ENCODE results near the gene LPO.

Gene LPO

DNA sequence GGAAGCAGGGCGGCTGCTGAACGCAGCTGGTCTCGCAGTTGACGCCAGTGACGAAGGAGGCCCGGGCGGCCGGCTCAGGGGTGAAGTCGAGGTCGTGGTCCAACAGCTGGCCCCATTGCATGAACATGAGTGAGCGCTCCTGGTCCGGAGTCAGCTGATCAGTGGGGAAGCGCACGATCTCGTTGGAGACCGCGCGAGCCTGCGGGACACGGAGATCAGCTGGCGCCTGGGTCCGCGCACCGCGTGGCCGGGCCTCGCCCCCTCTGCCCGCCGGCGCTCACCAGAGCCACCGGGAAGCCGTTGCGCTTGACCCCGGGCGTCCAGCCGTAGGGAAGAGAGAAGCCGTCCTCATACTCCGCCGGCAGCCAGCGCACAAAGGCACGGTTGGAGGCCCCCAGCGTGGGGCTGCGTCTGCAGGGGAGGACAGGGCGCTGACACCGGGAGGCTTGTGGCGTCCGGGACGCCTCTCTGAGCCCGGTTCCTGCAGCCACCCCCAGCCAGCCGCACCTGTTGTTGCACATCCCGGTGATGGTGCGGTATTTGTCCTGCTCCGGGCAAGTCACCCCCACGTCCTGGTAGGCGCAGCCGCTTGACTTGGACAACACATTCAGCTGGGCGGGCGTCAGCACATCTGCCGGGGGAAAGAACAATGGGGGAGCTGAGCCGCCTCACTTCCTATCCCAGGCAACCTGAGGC, 40.8 kb downstream of the LPO start:
- no peak for DNase-seq

DNA sequence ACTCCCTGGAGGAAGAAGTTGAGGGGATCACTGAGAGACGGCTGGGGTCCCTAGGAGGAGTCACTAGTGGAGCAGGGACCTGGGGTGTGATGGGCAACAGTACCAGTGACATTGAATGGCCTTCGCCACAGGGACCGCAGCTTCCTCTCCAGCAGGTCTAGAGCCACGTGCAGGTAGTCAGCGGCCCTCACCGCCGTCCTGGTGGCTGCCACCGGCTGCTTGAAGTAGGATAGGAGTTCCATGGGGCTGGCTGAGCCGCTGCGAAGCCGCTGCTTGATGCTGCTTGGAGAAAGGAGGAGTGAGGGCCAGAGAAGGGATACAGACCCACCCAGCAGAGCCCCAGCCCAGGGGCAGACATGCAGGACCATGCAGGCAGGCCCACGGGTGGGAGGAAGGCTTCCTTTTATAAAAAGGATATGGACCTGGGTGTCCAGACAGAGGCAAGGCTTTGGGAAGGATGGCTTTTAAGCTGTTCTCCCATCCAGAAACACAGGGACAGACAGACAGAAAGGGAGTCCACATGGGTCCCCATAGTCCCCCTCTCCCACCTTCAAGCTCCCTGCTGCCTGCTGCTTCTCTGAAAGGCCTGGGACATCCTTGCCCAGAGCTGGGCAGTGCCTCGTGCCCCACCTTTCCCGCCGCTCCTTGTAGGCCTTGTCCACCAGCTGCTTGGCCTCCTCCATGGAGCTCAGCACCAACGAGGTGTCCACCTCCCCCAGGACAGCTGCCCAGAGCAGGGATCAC, 41.5 kb downstream of the LPO start:
- DNase-seq, result no peak

GRCh38 chr17:58280480-58281217, 42.3 kb downstream of the LPO start, which contains the start of gene MPO:
Gene MPO (minus strand): TSS chr17:58280935. CDS start chr17:58280758, 177 bp downstream.
- DNase-seq, result no peak

GRCh38 chr17:58281511-58282011, 43.2 kb downstream of the LPO start:
- DNase-seq, result no peak

DNA sequence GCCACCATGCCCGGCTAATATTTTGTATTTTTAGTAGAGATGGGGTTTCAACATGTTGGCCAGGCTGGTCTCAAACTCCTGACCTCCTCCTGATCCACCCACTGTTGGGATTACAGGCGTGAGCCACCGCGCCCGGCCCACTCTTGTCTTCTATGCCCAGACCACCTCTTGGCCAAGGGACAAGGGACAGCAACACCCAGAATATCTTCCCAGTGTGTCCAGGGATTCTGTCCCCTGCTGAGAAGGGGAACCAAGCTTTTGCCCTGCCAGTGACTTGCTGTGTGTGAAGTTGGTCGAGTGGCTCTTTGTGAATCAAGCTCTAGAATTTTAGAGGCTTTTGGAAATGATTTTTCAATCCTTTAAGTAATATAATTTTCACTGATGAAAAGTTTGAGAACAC, 44.1 kb downstream of the LPO start:
- no peak for DNase-seq

DNA sequence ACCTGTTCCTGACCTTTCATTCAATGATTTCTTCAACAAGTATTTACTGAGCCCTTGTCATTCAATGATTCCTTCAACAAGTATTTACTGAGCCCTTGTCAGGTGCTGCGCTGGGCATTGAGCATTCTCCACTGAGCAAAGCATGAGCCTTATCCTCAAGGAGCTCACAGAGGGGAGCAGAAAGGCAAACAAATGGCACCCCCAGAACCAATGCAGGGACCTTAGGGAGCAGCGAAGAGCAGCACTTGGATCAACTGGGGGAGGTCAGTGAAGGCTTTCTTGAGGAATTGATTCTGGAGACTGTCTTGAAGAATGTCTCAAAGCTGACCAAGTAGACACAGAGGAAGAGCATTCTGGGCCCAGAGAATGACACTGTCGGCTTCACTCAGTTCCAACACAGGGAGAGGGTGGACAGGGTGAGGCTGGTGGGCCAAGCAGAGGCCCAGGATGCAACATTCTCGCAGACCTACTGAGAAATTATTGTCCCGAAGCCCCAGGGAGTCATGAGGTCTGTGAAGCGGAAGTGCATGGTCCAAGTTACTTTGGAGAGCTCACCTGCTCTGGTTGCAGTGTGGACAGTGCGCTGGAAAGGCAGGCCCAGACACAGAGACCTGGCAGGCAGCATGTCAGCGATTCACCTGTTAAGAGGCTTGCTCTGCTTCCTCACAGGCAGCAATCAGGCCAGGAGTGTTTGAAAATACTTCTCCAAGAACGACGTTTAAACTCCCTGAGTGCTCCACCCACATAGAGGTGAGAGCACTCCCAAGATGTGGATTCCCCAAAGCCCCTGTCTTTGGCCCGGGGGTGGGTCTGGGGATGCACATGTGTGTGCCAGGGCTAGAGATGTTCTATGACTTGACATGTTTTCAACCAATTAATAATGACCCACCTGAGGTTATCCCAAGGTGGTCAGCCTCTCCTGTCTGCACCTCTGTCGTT, 45.6 kb downstream of the LPO start:
- DNase-seq, result no peak

DNA sequence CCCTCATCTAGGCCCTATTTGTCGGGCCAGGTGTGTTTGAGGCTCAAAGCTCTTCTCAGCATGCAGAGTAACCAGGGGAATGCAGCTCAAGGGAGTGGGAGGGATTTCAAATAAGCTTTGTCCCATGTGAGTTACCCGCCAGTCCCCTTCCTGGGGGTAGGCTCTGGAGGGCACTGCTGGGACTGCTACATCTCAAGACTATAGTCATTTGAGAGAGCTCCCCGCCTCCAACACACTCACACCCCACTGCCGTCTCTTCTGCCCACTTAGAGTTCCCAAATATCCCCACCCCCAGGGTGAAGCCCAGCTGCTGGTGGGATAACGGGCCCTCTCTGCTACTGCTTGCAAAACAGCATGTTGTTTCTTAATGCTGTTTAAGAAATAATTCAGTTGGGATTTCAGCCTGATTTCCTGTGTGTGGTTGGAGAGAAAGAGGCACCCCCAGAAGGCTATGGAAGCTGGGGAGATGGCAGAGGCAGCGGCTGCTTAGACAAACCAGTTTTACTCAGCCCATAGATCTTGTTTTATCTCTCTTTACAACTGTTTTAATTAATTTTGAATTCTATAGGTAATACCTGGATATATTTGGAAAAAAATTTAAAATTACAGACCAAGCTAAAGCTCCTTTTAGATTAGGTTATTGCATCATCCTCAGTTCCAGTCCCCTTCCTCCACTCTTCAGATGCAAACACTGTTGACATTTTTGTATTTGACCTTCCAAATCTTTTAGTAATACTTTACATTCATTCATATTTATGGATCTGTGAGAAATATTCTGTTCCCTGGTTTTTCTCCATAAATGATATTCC, 46.4 kb downstream of the LPO start:
- DNase-seq, result no peak

DNA sequence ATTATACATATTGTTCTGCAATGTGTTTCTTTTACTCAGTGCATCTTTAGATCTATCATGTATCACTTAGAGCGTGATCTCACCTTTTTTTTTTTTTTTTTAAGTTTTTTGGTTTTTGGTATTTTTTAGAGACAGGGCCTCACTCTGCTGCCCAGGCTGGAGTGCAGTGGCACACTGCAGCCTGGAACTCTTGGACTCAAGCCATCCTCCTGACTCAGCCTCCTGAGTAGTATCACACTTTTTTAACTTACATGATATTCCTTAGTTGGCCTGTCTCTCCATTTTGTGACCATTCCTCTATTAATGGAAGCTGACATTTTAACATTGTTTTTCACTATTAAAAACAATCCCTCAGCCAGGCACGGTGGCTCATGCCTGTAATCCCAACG, 47.0 kb downstream of the LPO start:
- no peak for DNase-seq

DNA sequence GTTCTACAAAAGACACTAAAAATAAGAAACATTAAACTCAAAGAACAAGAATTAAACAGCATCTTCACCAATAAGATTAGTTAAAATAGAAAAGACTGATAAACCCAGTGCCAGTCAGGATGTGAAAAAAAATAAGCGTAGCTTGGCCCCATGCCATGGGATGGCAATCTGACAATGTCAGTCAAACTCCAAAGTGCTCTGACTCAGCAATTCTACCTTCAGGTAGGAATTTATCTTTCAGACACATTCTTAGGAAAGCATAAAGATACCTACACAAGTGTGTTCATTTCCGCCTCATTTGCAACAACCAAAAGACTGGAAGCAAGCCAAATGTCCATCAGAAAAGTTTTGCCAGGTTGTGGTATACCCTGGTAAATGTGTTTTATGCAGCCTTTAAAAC, 51.5 kb downstream of the LPO start:
- no peak for DNase-seq

DNA sequence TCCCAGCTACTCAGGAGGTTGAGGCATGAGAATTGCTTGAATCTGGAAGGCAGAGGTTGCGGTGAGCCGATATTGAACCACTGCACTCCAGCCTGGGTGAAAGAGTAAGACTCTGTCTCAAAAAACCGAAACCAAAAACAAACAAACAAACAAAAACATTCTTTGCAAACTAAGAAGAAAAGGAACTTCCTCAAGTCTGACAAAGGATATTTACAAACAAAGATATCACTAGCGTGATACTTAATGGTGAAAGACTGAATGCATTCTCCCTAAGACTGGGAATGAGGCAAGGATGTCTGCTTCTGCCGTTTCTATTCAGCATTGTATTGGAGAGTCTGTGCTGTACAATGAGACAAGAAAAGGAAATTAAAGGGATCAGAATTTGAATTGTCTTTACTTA, 52.9 kb downstream of the LPO start:
- DNase-seq, result no peak

GRCh38 chr17:58294034-58294433, 55.6 kb downstream of the LPO start:
- no peak for DNase-seq

- no peak for DNase-seq
Measured at GRCh38 chr17:58300336-58300735, 62.0 kb downstream of the LPO start.

- DNase-seq, result no peak
Measured at GRCh38 chr17:58301504-58302150, 63.2 kb downstream of the LPO start.

GRCh38 chr17:58302171-58302918, 64.0 kb downstream of the LPO start:
- DNase-seq, result no peak

DNA sequence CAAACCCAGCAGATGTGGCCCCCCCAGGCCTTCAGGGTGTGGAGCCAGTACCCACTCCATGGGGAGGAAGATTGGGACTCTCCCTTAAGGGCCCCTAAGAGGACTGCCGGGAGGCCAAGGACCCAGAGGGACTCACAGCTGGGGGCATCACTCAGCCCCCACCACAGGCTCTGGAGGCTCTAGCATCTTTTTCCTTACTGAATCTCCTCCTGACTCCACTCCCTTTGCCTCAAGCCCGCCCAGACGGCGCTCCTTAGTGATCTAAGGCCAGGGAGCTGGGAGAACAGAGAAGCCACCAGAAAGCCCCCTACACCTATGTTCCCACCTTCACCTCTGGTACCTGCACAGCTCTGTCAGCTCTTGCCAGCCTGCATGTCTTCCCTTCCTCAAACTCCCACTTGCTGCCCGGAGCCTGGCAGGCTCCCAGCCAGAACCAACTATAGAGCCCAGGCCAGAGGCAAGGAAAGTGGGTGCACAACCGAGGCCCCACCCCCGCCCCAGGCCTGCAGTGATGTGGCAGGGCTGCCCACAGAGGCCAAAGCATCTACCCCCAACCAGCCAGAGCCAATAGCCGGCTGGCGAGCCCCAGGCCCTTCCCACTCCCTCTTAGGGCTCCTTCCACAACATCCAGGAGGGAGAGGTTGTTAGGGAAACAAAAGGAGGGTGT, 64.7 kb downstream of the LPO start:
- DNase-seq, result no peak

GRCh38 chr17:58303971-58304749, 65.8 kb downstream of the LPO start:
- peak; percentile 28 for DNase-seq

DNA sequence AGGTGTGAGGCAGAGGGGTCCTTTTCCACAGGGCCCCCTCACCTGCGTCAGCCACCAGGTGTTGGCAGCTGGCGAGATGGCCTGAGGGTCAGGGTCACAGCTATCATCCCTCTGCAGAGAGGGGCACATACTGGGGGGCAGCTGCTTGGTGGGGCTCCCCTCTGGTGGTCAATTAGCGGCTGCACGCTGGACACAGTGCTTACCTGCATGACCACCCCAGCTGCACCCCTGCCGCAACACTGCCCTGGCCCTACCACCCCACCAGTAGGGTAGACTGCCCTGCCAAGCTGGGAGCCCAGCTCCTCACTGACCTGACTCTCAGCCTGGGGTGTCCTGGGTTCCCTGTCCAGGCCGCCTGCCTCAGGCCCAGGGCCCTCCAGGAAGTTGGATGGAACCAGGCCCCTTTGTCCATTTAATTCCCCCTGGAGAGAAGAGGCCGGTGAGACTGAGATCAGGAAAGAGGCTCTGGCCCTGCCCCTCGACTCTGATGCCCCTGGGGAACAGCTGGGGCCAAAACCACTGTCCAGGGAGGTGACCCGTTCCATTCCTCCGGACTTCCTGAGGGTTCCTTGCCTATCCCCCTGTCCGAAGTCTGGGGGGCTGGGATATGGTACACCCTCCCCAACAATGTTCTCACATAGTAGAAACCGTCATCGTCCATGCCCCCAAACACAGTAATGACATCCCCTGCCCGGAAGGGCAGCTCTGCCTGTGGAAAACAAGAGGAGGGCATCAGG, 66.5 kb downstream of the LPO start:
- DNase-seq, result no peak

GRCh38 chr17:58305626-58306025, 67.2 kb downstream of the LPO start:
- DNase-seq, result no peak

Measured in NCI-H1048 (cell line).